ENCODE results near the gene IMMP2L. TPM values are rescaled to one million over a fixed set of nuclear protein-coding genes. Genes with fewer than 3 reads are reported as not detected.

Gene IMMP2L
- total and polyA plus RNA-seq, 2 of the 13 experiments (the other 11 are each of a cell fraction or from before 2014, with no cell fraction given): 7.8 to 16.9 TPM

GRCh38 chr7:111105269-111105668 lies 457.0 kb downstream of the IMMP2L start (continued):
- TF ChIP-seq ARID4A (CRISPR knock-in tag; IDR thresholded peaks at IDR 0.05; ENCODE audit: borderline replicate concordance) (no peak), PHB2 (IDR thresholded peaks at IDR 0.05; ENCODE audit: partially characterized antibody) (no peak), HMG20A (CRISPR knock-in tag; IDR thresholded peaks at IDR 0.05; ENCODE audit: borderline replicate concordance) (no peak)

GRCh38 chr7:111104710-111105109 lies 457.6 kb downstream of the IMMP2L start:
- ChIA-PET CTCF (ENCODE audit: low intra/inter-chr PET ratio, low total read pairs) (no interaction called here), POLR2A (no interaction called here)
- Histone ChIP-seq H3K36me3 (replicated peaks in 1 of 2; ENCODE audit: control insufficient read depth in 1 of 2, insufficient read depth in 2 of 2, low read length in 2 of 2) (no peaks in the 10 kb centered on the region), H3K4me3 (replicated peaks in 1 of 3; ENCODE audit: insufficient read depth in 1 of 3, low read depth in 2 of 3, low read length in 3 of 3) (no peak overlapping the region), H3K9me3 (ENCODE audit: low read length) (no peaks in the 10 kb centered on the region), H2AFZ (ENCODE audit: low read length) (no peak overlapping the region), H3K9ac (ENCODE audit: insufficient read depth, low read depth, low read length) (no peak overlapping the region), H3K4me2 (ENCODE audit: low read depth, low read length) (no peak overlapping the region), H3K4me1 (ENCODE audit: insufficient read depth, low read length) (no peaks in the 10 kb centered on the region), H4K20me1 (ENCODE audit: insufficient read depth, low read length) (no peaks in the 10 kb centered on the region), H3K79me2 (ENCODE audit: insufficient read depth, low read length) (no peaks in the 10 kb centered on the region), H3K27ac (ENCODE audit: extremely low read length, insufficient read depth, low read length) (no peak overlapping the region), H3K27me3 (ENCODE audit: control insufficient read depth in 1 of 2, insufficient read depth in 2 of 2, low read length in 2 of 2) (no peaks in the 10 kb centered on the region)
- no TSS peak for BruUV-seq (replicated peaks)
- intact Hi-C loops (cut with micrococcal nuclease; ENCODE audit: unreplicated experiment): no loop called here
- in situ Hi-C loops (cut with HindIII; ENCODE audit: extremely low pct_ligation_motif_present, low pct_unique_long_range_greater_than_20kb): no loop called here
- DNase-seq (ENCODE audit: low spot score) (no peak), ATAC-seq (no peak), FAIRE-seq (no peak)
- no peak for TF ChIP-seq ATF2 (CRISPR knock-in tag; IDR thresholded peaks at IDR 0.05)
- TF ChIP-seq MEIS2 (CRISPR knock-in tag; IDR thresholded peaks at IDR 0.05): no peak
- TF ChIP-seq RELA (CRISPR knock-in tag; IDR thresholded peaks at IDR 0.05): no peak
- no peak for TF ChIP-seq DPF2 (CRISPR knock-in tag; IDR thresholded peaks at IDR 0.05; ENCODE audit: borderline replicate concordance, low read depth)
- TF ChIP-seq CHD4 (IDR thresholded peaks at IDR 0.05; ENCODE audit: borderline replicate concordance, low read length): no peak
- 64% methylated on average over 3 of the region's 3 CpGs for WGBS (ENCODE audit: low lambda C conversion rate)

All from HepG2 (cell line).